Pulmonary artery endothelial cell (primary cell): Measurements from ENCODE around the gene HIVEP1. TPM values are rescaled to one million over a fixed set of nuclear protein-coding genes. Genes with fewer than 3 reads are reported as not detected.
A peak's percentile ranks its signal among the peaks of the same experiment; 100 is the strongest.

ENCODE experiments used
- DNase-seq: peaks from one replicate; pipeline ENCODE4 v3.0.0-alpha.2; 2011; ENCODE audit warnings: low read depth, low spot score
- total RNA-seq: library from RNA; depleted of rRNA; stranded (reverse); fragments of >200 nt; gene quantifications from 2 replicates; pipeline ENCODE4 v1.2.3, GENCODE V29; 2014

The HIVEP1 gene
- 11.0 and 22.5 TPM in 2 replicates for total RNA-seq

DNA sequence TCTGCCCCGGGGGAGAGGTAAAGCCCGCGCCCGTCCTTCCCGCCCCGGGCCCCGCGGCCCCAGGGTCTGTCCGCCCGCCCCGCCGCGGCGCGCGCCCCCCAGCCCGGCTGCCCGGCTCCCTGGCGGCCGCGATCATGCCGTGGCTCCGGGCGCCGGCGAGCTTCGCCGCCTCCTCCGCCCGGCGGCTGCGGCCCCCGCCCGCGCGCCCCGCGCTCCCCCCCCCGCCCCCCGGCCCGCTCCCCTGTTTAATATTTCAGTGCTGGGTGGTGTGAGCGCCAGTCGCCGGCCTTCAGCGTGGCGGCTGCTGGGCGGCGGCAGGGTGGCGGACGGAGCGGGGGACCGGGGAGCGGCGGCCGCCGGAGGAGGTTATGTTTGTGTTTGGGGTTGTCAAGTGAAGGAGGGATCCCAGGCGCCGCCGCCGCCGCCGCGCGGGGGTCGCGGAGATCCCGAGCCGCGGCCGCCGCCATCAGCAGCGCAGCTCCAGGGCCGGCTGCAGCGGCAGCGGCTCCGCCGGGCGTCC is at the start of gene HIVEP1:
HIVEP1 (plus strand) TSS at position 275 of the 520 bp plus-strand sequence. CDS start 3,317 bp downstream, outside the sequence.
- DNase-seq, result no peak

DNA sequence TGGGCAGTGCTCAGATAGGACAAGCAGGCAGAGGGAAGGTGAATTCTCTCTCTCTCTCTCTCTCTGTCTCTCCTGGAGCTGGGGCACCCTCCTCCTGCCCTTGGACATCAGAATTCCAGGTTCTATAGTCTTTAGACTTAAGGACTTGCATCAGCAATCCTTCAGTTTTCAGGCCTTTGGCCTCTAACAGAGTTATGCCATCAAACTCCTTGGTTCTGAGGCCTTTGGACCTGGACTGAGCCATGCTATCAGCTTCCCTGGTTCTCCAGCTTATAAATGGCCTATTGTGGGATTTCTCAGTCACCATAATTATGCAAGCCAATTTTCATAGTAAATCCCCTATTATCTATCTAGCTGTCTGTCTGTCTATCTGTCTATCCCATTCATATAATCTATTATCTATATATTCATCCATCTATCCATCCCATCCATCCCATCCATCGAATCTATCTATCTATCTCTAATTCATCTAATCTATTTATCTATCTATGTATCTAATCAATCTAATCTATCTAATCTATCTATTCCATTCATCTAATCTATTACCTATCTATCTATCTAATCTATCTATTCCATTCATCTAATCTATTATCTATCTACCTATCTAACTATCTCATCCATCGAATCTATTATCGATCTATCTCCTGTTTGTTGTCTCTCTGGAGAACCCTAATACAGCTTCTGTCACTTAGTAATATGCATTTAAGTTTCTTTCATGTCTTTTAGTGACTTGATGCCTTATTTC is 48.2 kb upstream of the HIVEP1 start:
- DNase-seq, result no peak

- DNase-seq, result no peak
Measured at GRCh38 chr6:11964729-11965335, 47.3 kb upstream of the HIVEP1 start.

GRCh38 chr6:11965499-11965898 is 46.6 kb upstream of the HIVEP1 start:
- no peak for DNase-seq

GRCh38 chr6:11968241-11968806 is 43.8 kb upstream of the HIVEP1 start:
- DNase-seq, result no peak

DNA sequence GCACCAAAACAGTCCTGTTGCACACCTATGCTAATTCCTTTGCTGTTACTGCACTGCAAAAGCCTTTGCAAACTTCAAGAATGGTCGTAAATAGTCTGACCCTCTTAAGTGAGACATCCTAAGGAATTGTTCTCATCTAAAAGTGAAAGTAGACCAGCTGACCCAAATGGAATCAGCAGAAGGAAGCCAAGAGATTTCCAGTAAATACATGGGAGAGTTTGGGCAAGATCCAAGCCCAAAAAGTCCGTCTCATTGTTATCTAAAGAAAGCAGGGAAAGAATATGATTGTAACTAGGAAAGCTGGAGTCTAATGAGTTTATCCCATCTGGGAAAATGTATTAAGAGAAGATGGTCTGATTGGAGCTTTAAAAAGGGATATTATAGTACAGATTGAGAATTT is 43.0 kb upstream of the HIVEP1 start:
- DNase-seq, result peak; percentile 44

GRCh38 chr6:11970114-11970513 is 42.0 kb upstream of the HIVEP1 start:
- no peak for DNase-seq

DNA sequence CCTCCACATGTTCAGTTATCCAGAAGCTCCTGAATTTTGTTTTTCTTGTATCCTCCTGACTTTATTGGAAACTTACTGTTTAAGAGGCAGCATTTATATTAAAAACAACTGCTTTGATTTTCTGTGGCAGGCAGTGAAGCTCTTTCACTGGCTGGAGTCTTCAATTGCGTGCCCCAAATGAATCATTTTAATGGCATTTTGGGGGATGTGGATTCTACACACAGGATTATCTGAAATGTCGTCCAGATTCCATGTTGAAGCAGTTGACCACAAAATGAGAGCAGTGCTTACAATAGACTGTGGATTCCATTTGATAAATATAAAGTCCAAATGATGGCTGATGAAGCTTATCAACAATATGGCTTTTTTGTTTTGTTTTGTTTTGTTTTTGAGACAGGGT is 41.0 kb upstream of the HIVEP1 start:
- DNase-seq, result no peak

GRCh38 chr6:11972270-11972669 is 39.8 kb upstream of the HIVEP1 start:
- DNase-seq, result no peak

DNA sequence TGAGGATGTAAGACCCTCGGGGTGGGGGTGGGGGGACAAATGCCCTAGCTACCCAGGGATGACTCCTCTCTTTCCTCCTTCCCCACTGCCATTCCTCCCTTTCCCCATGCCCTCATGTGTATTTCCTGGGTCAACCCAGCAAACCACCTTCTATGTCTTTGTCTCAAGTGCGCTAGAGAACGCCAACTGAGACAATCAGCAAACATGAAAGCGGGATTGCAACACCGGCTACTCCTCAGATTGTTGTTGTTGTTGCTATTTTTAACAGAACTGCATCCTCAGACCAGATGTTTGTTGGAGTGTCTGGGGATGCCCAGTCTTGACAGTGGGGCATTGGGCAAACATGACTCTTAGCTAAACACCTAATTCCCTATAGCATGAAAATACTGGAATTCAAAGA is 39.3 kb upstream of the HIVEP1 start:
- DNase-seq, result no peak

DNA sequence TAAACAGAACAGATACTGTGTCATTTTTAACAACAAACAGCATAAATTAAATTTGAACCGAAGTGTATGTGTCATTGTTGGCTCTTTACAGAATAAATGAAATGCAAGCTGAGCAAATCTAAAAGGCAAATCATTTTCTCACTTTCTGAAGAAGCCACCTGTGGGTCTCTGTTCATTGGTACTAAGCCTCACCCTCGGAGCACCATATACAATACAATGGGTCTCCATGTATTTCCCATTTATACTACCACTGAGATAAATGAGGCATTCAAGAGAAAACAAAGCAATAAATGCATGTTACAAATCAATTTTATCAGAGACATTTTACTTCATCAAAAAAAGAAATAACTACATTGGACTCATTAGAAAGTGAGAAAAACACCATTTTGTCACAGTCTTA is 38.9 kb upstream of the HIVEP1 start:
- no peak for DNase-seq

- no peak for DNase-seq
Measured at GRCh38 chr6:11974089-11974488, 38.0 kb upstream of the HIVEP1 start.

DNA sequence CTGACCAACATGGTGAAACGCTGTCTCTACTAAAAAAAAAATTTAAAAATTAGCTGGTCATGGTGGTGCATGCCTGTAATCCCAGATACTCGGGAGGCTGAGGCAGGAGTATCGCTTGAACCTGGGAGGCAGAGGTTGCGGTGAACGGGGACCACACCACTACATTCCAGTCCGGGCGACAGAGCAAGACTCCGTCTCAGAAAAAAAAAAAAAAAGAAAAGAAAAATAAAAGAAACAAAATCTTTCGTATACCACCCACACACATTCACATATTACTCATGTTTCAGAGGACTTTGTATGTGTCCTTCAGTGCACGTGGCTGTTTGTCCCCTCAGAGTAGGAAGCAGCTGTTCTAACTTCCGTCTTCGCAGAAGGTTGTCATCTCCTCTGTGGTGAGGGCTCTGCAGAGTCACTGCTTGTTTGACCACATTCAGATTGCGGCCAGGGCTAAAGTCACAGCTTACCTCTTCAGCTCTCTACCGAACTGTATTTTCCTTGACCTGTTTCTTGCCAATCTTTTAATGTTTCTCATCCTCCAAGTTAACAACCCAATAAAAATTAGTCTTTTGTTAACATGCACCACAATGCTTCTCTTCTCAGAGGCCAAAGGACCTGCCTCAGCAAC is 36.6 kb upstream of the HIVEP1 start:
- no peak for DNase-seq

DNA sequence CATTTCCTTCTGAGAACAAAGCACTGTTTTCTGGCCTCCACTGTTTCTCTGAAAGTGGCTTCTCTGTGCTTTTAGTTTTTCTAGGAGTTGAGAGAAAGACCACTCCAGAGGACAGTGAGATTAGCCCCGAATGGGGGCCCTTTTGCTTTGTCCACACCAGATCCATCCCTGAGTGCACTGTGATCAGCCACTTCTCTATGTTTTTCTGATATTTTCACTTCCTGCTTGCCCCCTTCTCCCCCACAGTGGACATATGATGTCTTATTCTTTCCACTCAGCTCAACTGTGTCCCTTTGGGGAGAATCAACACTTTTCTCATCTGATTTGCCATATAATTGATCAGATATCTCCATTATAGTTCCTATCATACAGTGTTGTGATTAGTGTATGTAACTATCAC is 35.6 kb upstream of the HIVEP1 start:
- DNase-seq, result no peak

DNA sequence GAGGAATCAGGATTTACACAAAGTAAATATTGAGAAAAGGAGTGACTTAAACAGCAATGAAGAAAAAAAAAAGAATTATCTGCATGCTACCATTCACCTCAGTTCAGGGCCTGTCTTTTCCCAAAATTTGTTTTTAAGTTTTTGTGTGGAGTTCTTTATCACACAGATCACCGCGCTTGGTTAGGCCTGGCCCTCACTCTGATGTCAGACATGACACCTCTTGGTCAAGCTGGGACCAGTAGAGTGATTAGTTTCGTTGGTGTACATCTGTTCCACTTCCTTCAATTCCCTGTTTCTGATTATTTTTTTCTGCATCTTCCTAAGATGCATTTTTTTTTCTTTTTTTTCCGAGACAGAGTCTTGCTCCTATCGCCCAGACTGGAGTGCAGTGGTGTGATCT is 34.9 kb upstream of the HIVEP1 start:
- no peak for DNase-seq

DNA sequence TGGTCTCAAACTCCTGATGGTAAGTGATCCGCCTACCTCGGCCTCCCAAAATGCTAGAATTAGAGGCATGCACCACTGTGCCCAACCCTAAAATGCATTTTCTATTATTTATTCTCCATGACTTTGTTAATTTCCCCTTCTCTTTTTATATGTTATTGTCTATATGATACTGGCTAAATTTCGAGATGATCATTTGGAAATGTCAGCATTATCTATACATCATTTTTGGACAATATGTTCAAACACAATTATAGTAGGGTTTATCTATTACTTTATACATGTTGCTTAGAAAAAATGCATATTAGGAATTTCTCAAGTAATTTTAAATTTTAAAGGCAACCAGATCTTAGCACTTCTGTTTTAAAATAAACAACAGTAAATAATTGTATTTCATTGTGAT is 34.4 kb upstream of the HIVEP1 start:
- DNase-seq, result no peak

- no peak for DNase-seq
Measured at GRCh38 chr6:11978169-11978987, 33.7 kb upstream of the HIVEP1 start.

GRCh38 chr6:11979866-11980265 is 32.2 kb upstream of the HIVEP1 start:
- DNase-seq, result no peak

- DNase-seq, result no peak
Measured at GRCh38 chr6:11983306-11983705, 28.8 kb upstream of the HIVEP1 start.

DNA sequence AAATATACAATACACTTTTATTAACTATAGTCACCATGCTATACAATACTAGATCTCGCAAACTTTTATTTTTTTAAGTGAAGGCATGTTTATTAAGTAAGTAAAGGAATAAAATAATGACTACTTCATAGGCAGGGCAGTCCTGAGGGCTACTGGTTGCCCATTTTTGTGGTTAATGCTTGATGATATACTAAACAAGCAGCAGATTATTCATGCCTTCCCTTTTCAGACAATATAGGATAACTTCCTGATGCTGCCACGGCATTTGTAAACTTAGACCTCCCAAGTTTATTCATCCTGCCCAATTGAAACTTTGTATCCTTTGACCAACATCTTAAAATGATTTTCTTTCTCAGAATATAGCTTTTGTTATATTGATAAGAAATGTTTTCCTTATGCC is 24.7 kb upstream of the HIVEP1 start:
- no peak for DNase-seq

DNA sequence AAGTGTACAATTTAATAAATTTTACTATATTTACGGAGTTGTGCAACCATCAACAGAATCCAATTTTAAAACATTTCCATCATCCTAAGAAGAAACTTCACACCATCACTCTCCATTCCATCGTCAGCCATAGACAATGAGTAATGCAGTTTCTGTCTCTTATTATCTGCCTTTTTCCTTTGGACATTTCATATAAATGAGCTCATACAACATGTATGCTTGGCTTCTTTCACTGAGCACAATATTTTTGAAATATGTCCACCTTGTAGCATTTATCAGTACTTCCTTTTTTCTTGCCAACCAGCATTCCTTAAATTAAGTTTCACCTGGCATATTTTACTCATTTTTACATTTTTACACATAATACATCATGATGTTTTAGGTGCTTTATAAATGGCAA is 22.7 kb upstream of the HIVEP1 start:
- no peak for DNase-seq
